Measurements from ENCODE around the gene LSM14A.

The LSM14A gene

GRCh38 chr19:34135821-34136611 lies 36.3 kb upstream of the LSM14A start:
- Histone ChIP-seq H3K27ac (ENCODE audit: extremely low read depth, low read depth, low read length) (no peak overlapping the region), H3K36me3 (ENCODE audit: control insufficient read depth in 2 of 2, insufficient read depth in 1 of 2, low read length in 2 of 2) (no peaks in the 10 kb centered on the region; a peak in 1 of 3 replicates), H3K9me3 (ENCODE audit: control insufficient read depth, insufficient read depth, low read depth, low read length) (no peaks in the 10 kb centered on the region), H3K4me3 (ENCODE audit: low read depth, low read length) (no peak overlapping the region), H3K4me1 (ENCODE audit: control insufficient read depth, insufficient read depth, low read length) (peaks cover 11% of the 10 kb centered on the region)
- ChIA-PET CTCF (interaction anchor here (0.7 to 4.8 kb wide), 11 partner anchors 9 to 495 kb away, joined by 3 to 44 read pairs (median 4); no protein-coding TSS in a partner anchor), POLR2A (no interaction called here)
- peak; percentile 74; the same call in 1 of the 2 replicates for TF ChIP-seq ZNF600 (tag by site-specific recombination; IDR thresholded peaks at IDR 0.05)
- peak; percentile 95 for TF ChIP-seq SCRT2 (tag by site-specific recombination; IDR thresholded peaks at IDR 0.05)
- peak; percentile 88 for TF ChIP-seq SCRT1 (tag by site-specific recombination; IDR thresholded peaks at IDR 0.05; ENCODE audit: borderline replicate concordance)
- no peak for TF ChIP-seq ZNF366 (tag by site-specific recombination; conservative IDR thresholded peaks at IDR 0.05)
- no peak for TF ChIP-seq ZSCAN5A (tag by site-specific recombination; IDR thresholded peaks at IDR 0.05)
- no peak for TF ChIP-seq ZNF660 (tag by site-specific recombination; IDR thresholded peaks at IDR 0.05)
- no peak for TF ChIP-seq ZSCAN18 (tag by site-specific recombination; IDR thresholded peaks at IDR 0.05)
- no peak for TF ChIP-seq ZNF580 (tag by site-specific recombination; IDR thresholded peaks at IDR 0.05)
- no peak for TF ChIP-seq ZNF639 (tag by site-specific recombination; IDR thresholded peaks at IDR 0.05)
- no peak for TF ChIP-seq HOXC10 (CRISPR knock-in tag; IDR thresholded peaks at IDR 0.05)
- no peak for TF ChIP-seq ZNF843 (tag by site-specific recombination; IDR thresholded peaks at IDR 0.05)
- TF ChIP-seq YY2 (tag by site-specific recombination; IDR thresholded peaks at IDR 0.05): no peak
- TF ChIP-seq ZNF544 (tag by site-specific recombination; IDR thresholded peaks at IDR 0.05): no peak
- peak; percentile 73; the same call in 1 of the 2 replicates for TF ChIP-seq ZBTB48 (tag by site-specific recombination; IDR thresholded peaks at IDR 0.05)
- TF ChIP-seq ZNF677 (tag by site-specific recombination; IDR thresholded peaks at IDR 0.05): no peak

GRCh38 chr19:34141025-34141424 lies 31.3 kb upstream of the LSM14A start:
- Histone ChIP-seq H3K36me3 (ENCODE audit: control insufficient read depth in 2 of 2, insufficient read depth in 1 of 2, low read length in 2 of 2) (no peaks in the 10 kb centered on the region; a peak in 1 of 3 replicates), H3K4me1 (ENCODE audit: control insufficient read depth, insufficient read depth, low read length) (peaks cover 3% of the 10 kb centered on the region; the same call in 1 of the 2 replicates), H3K9me3 (ENCODE audit: control insufficient read depth, insufficient read depth, low read depth, low read length) (no peaks in the 10 kb centered on the region), H3K4me3 (ENCODE audit: low read depth, low read length) (no peak overlapping the region), H3K27ac (ENCODE audit: extremely low read depth, low read depth, low read length) (no peak overlapping the region)
- TF ChIP-seq PRDM1 (tag by site-specific recombination; IDR thresholded peaks at IDR 0.05) (peak; percentile 22; the same call in 1 of the 2 replicates), ZNF184 (tag by site-specific recombination; IDR thresholded peaks at IDR 0.05) (no peak), SCRT2 (tag by site-specific recombination; IDR thresholded peaks at IDR 0.05) (peak; percentile 36; the same call in 1 of the 2 replicates)
- CTCF ChIA-PET: interaction anchor here (0.6 to 12.0 kb wide), 7 partner anchors 13 to 362 kb away, joined by 3 to 204 read pairs (median 6); no protein-coding TSS in a partner anchor
- POLR2A ChIA-PET: interaction anchor here (0.6 kb wide), 1 partner anchor 80 kb away, joined by 5 read pairs; no protein-coding TSS in a partner anchor
